GM12864 (cell line): ENCODE measurements around the gene DDX39A.

Experiments
- DNase-seq: peaks from one replicate; pipeline ENCODE4 v3.0.0-alpha.2; 2011; ENCODE audit warnings: low read depth
- H3K4me3 ChIP-seq: 2 replicates; pipeline ENCODE4 v1.5.1; 2011; ENCODE audit warnings: mild to moderate bottlenecking, low read depth, low read length, control low read depth
- TF ChIP-seq, protein P1 (sequence below): IDR thresholded peaks from 2 replicates; pipeline ENCODE4 v1.5.1; 2011; ENCODE audit warnings: low read depth, mild to moderate bottlenecking, moderate library complexity, low read length, control low read depth, inconsistent platforms; ENCODE audit errors: missing control alignments

DDX39A gene

DNA sequence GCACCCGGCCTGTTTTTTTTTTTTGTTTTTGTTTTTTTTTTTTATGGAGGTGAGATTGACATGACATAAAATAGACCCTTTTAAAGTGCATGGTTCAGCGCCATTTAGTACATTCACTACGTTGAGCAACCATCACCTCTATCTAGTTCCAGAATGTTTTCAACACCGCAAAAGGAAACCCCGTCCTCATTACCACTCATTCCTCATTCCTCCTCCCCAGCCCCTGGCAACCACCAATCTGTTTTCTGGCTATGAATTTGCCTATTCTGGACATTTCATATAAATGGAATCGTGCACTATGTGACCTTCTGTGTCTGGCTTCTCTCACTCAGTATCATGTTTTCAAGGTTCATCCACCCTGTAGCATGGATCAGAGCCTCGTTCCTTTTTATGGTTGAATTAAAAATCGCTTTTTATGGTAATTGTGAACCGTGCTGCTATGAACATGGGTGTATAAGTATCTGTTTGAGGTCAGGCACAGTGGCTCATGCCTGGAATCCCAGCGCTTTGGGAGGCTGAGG is 47.8 kb downstream of the DDX39A start:
- TF ChIP-seq, protein P1, sequence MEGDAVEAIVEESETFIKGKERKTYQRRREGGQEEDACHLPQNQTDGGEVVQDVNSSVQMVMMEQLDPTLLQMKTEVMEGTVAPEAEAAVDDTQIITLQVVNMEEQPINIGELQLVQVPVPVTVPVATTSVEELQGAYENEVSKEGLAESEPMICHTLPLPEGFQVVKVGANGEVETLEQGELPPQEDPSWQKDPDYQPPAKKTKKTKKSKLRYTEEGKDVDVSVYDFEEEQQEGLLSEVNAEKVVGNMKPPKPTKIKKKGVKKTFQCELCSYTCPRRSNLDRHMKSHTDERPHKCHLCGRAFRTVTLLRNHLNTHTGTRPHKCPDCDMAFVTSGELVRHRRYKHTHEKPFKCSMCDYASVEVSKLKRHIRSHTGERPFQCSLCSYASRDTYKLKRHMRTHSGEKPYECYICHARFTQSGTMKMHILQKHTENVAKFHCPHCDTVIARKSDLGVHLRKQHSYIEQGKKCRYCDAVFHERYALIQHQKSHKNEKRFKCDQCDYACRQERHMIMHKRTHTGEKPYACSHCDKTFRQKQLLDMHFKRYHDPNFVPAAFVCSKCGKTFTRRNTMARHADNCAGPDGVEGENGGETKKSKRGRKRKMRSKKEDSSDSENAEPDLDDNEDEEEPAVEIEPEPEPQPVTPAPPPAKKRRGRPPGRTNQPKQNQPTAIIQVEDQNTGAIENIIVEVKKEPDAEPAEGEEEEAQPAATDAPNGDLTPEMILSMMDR = no peak
- H3K4me3 ChIP-seq = no peak overlapping the region
- no peak for DNase-seq

DNA sequence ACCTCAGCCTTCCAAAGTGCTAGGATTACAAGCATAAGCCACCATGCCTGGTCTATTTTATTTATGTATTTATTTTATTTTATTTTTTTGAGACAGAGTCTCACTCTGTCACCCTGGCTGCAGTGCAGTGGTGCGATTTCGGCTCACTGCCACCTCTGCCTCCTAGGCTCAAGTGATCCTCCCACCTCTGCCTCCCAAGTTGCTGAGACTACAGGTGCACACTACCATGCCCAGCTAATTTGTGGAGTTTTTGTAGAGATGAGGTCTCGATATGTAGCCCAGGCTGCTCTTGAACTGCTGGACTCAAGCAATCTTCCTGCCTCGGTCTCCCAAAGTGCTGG is 48.2 kb downstream of the DDX39A start:
- no peak for DNase-seq
- TF ChIP-seq, protein P1 = no peak
- H3K4me3 ChIP-seq = no peak overlapping the region; the same call in 1 of the 2 replicates

DNA sequence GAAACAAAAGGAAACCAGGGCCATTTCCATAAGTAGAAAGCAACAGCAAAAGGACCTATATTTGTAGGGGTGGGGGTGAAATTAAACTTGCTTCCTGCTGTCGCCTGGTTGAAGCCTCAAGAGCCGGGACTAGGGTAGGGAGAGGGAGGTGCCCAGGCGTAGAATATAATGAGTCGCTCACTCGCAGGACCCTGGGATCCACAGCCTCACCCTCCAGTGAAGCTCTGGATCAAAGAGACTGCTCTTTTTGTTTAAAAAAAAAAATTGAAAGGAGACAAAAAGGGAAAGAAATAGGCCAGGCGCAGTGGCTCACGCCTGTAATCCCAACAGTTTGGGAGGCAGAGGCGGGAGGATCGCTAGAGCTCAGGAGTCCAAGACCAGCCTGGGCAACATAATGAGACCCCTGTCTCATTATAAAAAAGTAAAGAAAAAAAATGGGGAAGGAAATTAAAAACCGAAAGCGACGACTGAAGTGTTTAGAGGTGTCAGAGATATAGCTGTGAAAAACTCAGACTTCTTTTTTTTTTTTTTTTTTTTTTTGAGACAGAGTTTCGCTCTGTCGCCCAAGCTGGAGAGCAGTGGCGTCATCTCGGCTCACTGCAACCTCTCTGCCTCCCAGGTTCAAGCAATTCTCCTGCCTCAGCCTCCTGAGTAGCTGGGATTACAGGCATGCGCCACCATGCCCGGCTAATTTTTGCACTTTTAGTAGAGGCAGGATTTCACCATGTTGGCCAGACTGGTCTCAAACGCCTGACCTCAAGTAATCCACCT is 48.8 kb downstream of the DDX39A start:
- no peak for DNase-seq
- H3K4me3 ChIP-seq = peak overlapping the region; percentile 43
- TF ChIP-seq, protein P1 = no peak

DNA sequence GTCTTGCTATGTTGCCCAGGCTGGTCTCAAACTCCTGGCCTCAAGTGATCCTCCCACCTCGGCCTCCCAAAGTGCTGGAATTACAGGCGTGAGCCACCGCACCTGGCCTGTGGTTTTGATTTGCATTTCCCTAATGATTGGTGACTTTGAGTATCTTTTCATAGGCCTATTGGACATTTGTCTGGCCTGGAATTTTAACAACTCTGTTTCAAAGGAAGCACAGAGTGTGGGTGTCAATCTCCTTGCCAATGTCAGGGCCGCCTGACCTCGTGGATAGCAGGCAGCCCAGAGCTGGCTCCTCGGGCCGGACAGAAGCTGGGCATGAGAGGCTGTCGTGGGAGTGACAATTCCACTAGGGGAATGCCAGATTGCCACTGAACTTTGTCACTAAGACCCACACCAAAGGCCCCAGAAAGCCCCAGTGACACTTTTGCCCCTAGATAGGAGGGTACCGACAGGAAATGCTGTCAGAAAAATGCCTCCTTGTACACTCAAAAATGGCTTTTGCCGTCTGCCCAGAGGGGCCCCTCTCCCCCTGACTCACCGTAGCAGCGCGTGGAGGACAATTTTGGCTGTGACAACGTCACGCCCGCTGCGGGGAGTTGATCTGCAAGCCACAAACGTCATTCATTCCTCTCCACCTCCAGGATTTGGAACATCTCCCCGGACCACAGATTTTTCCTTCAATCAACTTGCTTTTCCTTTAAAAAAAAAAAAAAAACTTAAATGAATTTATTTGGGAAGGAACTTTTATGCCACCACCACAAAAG is 49.6 kb downstream of the DDX39A start:
- peak overlapping the region; percentile 43 for H3K4me3 ChIP-seq
- TF ChIP-seq, protein P1 = no peak
- DNase-seq = no peak

DNA sequence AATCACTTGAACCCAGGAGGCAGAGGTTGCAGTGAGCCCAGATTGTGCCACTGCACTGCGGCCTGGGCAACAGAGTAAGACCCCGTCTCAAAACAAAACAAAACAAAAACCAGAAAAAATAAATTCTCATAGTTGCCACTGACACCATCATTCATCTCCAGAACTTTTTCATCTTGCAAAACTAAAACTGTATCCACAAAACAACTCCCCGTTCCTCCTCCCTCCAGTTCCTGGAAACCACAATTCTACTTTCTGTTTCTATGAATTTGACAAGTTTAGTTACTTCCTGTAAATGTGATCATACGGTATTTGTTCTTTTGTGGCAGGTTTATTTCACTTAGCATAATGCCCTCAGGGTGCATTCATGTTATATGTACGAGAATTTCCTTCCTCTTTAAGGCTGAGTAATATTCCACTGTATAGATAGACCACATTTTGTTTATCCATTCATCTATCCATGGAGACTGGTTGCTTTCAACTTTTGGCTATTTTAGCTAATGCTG is 51.1 kb downstream of the DDX39A start:
- H3K4me3 ChIP-seq = no peak overlapping the region
- TF ChIP-seq, protein P1 = no peak
- no peak for DNase-seq

DNA sequence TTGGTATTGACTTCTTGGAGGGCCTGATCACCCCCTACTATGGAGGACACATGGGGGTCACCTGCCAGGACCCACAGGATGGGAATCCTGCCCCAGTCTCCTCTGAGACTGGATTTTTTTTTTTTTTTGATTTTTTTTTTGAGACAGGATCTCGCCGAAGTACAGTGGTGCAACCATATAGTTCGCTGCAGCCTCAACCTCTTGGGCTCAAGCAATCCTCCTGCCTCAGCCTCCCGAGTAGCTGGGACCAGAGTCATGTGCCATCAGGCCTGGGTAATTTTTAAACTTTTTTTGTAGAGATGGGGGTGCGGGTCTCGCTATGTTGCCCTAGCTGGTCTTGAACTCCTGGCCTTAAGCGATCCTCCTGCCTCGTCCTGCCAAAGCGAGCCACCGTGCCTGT is 52.1 kb downstream of the DDX39A start:
- DNase-seq = no peak
- no peak overlapping the region for H3K4me3 ChIP-seq
- TF ChIP-seq, protein P1 = no peak
